Esophagus muscularis mucosa (tissue), 3 donors: ENCODE measurements around the gene DHRS13.

Experiments
- CTCF ChIP-seq, 3 experiments: fragments of 200-600 bp in 2 of 3; fragments of 450-650 bp in 1 of 3; sonication (generic) in 2 of 3; IDR thresholded peaks; one replicate each; pipeline ENCODE4 v1.5.1; 2017 to 2019; ENCODE audit warnings: antibody characterized with exemption in 3 of 3, mild to moderate bottlenecking in 2 of 3, moderate library complexity in 1 of 3
- POLR2A ChIP-seq: fragments of 450-650 bp; IDR thresholded peaks from one replicate; pipeline ENCODE4 v1.6.1; 2017; ENCODE audit warnings: antibody characterized with exemption, moderate library complexity, mild to moderate bottlenecking, low read depth
- POLR2AphosphoS5 ChIP-seq, 2 donors: sonication (generic); formaldehyde crosslinking; IDR thresholded peaks; one replicate each; pipeline ENCODE4 v1.6.1; 2017; ENCODE audit warnings: antibody characterized with exemption in 2 of 2

- no peak for TF ChIP-seq POLR2AphosphoS5 (IDR thresholded peaks at IDR 0.05)
- no peak for TF ChIP-seq CTCF (IDR thresholded peaks at IDR 0.05)
- TF ChIP-seq POLR2A, result no peak
These were observed 6.4 kb downstream of the DHRS13 start for GRCh38 chr17:28896491-28896883.
